ENCODE results near the gene ECHDC1. TPM values are rescaled to one million over a fixed set of nuclear protein-coding genes. Genes with fewer than 3 reads are reported as not detected.
A peak's percentile ranks its signal among the peaks of the same experiment; 100 is the strongest.

ECHDC1 gene
- total and polyA plus RNA-seq, 2 of the 4 experiments (the other 2 are of a cell fraction), result 33.1 to 40.3 TPM

DNA sequence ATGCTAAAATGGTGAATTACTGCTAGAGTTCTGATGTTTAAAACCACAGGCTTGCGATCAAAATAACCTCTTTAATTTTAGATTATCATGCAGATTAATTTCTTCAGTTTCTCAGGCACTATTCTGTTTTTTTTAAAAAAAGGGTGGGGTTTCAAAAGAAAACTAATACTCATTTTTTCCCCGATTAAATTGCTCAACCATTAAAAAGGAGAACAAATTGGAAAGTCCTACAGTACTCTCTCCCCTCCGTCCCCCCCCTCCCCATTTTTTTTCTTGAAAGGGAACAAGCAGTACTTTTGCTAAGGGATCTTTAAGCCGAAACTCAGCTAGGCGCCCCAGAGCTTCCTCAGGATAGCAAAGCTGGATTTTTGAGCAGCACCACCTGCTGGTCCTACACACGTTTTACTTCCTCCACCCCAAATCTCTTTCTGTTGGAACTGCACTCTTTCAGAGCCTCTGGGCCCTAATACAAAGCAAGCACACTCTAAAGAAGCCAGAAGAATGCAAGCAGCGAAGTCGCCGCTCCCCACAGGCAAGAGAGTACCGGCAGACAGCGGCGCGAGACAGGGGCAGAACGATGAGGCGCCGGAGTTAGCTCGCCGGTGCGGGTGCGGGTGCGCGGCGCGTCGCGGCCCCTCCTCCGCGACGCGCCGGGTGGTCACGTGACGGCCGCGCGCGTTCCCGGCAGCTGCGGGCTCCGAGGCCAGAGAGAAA lies 77.1 kb downstream of the ECHDC1 start, which contains the start of gene RNF146:
Gene RNF146 (plus strand): TSS at position 687 of the 714 bp plus-strand sequence. CDS start 13,475 bp downstream, outside the sequence.
- WGBS, 2 experiments (ENCODE audit: extremely low coverage in 2 of 2, insufficient read length in 1 of 2), result 0% methylated on average over 16 of the region's 40 CpGs; no CpG with 5 or more reads in 1 of the 2 experiments

More for the DNA sequence above, 77.1 kb downstream of the ECHDC1 start, which contains the start of gene RNF146:
- DNase-seq (peak; percentile 83), ATAC-seq (ENCODE audit: low read depth) (peak; percentile 84)
- ChIA-PET POLR2A (ENCODE audit: unreplicated experiment) (interaction anchor here (0.5 kb wide), 1 partner anchor 1476 kb away, joined by 3 read pairs; no protein-coding TSS in a partner anchor), CTCF (interaction anchor here (0.6 to 1.4 kb wide), 9 partner anchors 9 to 1453 kb away, joined by 3 to 8 read pairs (median 5); no protein-coding TSS in a partner anchor)
- Histone ChIP-seq H3K27me3 (ENCODE audit: control insufficient read depth, insufficient read depth, low read length) (no peaks in the 10 kb centered on the region; the same call in 1 of the 2 replicates), H3K9me3 (ENCODE audit: control insufficient read depth, insufficient read depth, low read length) (no peaks in the 10 kb centered on the region), H3K4me3 (ENCODE audit: insufficient read depth, low read depth, low read length) (peak within 1 kb of the TSS; percentile 98), H4K91ac (ENCODE audit: insufficient read depth, low read depth, low read length) (peak within 1 kb of the TSS; percentile 96), H3K4me1 (ENCODE audit: control insufficient read depth, insufficient read depth, low read length) (no peaks in the 10 kb centered on the region), H3K9ac (ENCODE audit: low read depth, low read length) (peak within 1 kb of the TSS; percentile 97), H3K4me2 (ENCODE audit: low read depth, low read length) (peak within 1 kb of the TSS; percentile 73), H2BK5ac (ENCODE audit: low read depth, low read length, poor library complexity, severe bottlenecking) (peak within 1 kb of the TSS; percentile 96), H2BK15ac (ENCODE audit: low read depth, low read length) (peak within 1 kb of the TSS; percentile 82; the same call in 1 of the 3 replicates), H2AFZ (replicated peaks; ENCODE audit: low read length, poor library complexity) (peak within 1 kb of the TSS; percentile 99), H3K9me1 (ENCODE audit: insufficient read depth, low read length) (no peaks in the 10 kb centered on the region), H4K5ac (ENCODE audit: low read depth, low read length) (peak within 1 kb of the TSS; percentile 93), H2BK120ac (ENCODE audit: low read depth, low read length) (peak within 1 kb of the TSS; percentile 94), H2BK20ac (ENCODE audit: low read depth, low read length) (peak within 1 kb of the TSS; percentile 60; the same call in 1 of the 2 replicates), H2AK9ac (replicated peaks; ENCODE audit: low read depth, low read length, poor library complexity) (peak within 1 kb of the TSS; percentile 95), H3K14ac (replicated peaks; ENCODE audit: low read depth, low read length) (peak within 1 kb of the TSS; percentile 94), H4K8ac (ENCODE audit: low read depth in 2 of 2, low read length in 2 of 2) (peak within 1 kb of the TSS; percentile 62 to 98), H3K36me3 (ENCODE audit: control insufficient read depth, insufficient read depth, low read length) (no peaks in the 10 kb centered on the region), H3K56ac (ENCODE audit: extremely low read depth, insufficient read depth, low read length) (peak within 1 kb of the TSS; percentile 96), H3K79me1 (ENCODE audit: low read depth in 1 of 2, low read length in 2 of 2) (peaks cover 0 to 17% of the 10 kb centered on the region in 2 experiments; a peak in 2 of 4 replicates), H4K20me1 (ENCODE audit: insufficient read depth, low read length) (peaks cover 34% of the 10 kb centered on the region), H3K23ac (ENCODE audit: low read depth, low read length) (peak within 1 kb of the TSS; percentile 92), H3K18ac (ENCODE audit: low read depth, low read length) (peak within 1 kb of the TSS; percentile 94), H3K27ac (ENCODE audit: insufficient read depth, low read length) (peak within 1 kb of the TSS; percentile 98), H3K4ac (ENCODE audit: low read depth, low read length) (peak within 1 kb of the TSS; percentile 98), H2AK5ac (ENCODE audit: low read depth, low read length) (peak within 1 kb of the TSS; percentile 13)
- intact Hi-C loops (cut with micrococcal nuclease), result loop anchor here (2.0 to 5.0 kb wide), 2 partner anchors 74 to 1274 kb away; no protein-coding TSS in a partner anchor
- TF ChIP-seq FOS (IDR thresholded peaks at IDR 0.05; ENCODE audit: low read depth, low read length), result no peak
- TF ChIP-seq, protein P1, sequence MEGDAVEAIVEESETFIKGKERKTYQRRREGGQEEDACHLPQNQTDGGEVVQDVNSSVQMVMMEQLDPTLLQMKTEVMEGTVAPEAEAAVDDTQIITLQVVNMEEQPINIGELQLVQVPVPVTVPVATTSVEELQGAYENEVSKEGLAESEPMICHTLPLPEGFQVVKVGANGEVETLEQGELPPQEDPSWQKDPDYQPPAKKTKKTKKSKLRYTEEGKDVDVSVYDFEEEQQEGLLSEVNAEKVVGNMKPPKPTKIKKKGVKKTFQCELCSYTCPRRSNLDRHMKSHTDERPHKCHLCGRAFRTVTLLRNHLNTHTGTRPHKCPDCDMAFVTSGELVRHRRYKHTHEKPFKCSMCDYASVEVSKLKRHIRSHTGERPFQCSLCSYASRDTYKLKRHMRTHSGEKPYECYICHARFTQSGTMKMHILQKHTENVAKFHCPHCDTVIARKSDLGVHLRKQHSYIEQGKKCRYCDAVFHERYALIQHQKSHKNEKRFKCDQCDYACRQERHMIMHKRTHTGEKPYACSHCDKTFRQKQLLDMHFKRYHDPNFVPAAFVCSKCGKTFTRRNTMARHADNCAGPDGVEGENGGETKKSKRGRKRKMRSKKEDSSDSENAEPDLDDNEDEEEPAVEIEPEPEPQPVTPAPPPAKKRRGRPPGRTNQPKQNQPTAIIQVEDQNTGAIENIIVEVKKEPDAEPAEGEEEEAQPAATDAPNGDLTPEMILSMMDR (conservative IDR thresholded peaks at IDR 0.05; ENCODE audit: low read depth, low read length), result peak; percentile 68
- TF ChIP-seq MXI1 (IDR thresholded peaks at IDR 0.05; ENCODE audit: borderline replicate concordance, low read depth, low read length), result 0 out of 2 replicates have a peak, but pooled peaks have one; percentile 43
- no peak for TF ChIP-seq CHD1 (IDR thresholded peaks at IDR 0.05; ENCODE audit: low read depth, low read length)
- TF ChIP-seq, protein P2, sequence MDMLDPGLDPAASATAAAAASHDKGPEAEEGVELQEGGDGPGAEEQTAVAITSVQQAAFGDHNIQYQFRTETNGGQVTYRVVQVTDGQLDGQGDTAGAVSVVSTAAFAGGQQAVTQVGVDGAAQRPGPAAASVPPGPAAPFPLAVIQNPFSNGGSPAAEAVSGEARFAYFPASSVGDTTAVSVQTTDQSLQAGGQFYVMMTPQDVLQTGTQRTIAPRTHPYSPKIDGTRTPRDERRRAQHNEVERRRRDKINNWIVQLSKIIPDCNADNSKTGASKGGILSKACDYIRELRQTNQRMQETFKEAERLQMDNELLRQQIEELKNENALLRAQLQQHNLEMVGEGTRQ (IDR thresholded peaks at IDR 0.05; ENCODE audit: low read depth, low read length), result peak; percentile 96
- TF ChIP-seq BHLHE40 (IDR thresholded peaks at IDR 0.05; ENCODE audit: low read depth, low read length), result peak; percentile 81
- peak; percentile 51 for TF ChIP-seq RAD21 (IDR thresholded peaks at IDR 0.05; ENCODE audit: low read length)
- peak; percentile 33 for TF ChIP-seq SMC3 (IDR thresholded peaks at IDR 0.05; ENCODE audit: low read depth, low read length)
- dilution Hi-C loops (cut with HindIII; ENCODE audit: low sequenced_read_pairs, unreplicated experiment), result no loop called here
- BruUV-seq (replicated peaks), result no TSS peak
- in situ Hi-C loops (cut with MboI; ENCODE audit: low sequenced_read_pairs), result no loop called here

Measured in IMR-90 (cell line).